Measurements from ENCODE around the gene ABLIM3. TPM values are rescaled to one million over a fixed set of nuclear protein-coding genes. Genes with fewer than 3 reads are reported as not detected.

The ABLIM3 gene
- total RNA-seq, 1 donor from 2014 or later: 8.0 TPM

DNA sequence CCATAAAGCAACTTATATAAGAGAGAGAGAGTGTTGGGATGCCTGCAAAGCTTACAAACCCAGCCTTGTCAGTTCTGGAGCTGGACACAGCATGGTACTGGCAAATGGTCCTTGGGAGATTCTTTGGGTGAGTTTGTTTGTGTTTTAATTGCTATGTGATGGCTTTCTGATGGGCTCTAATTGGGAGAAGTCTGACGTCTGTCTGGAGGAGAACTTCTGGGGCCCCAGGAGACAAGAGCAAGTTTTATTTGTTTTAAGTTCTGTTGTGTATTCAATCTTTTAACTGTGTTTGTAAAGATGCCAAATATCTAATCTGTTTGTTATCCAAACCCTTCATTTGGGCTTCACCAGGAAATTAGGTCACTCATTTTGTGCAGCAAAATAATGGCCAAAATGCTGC is 80.0 kb downstream of the ABLIM3 start:
- TF ChIP-seq, protein P1, sequence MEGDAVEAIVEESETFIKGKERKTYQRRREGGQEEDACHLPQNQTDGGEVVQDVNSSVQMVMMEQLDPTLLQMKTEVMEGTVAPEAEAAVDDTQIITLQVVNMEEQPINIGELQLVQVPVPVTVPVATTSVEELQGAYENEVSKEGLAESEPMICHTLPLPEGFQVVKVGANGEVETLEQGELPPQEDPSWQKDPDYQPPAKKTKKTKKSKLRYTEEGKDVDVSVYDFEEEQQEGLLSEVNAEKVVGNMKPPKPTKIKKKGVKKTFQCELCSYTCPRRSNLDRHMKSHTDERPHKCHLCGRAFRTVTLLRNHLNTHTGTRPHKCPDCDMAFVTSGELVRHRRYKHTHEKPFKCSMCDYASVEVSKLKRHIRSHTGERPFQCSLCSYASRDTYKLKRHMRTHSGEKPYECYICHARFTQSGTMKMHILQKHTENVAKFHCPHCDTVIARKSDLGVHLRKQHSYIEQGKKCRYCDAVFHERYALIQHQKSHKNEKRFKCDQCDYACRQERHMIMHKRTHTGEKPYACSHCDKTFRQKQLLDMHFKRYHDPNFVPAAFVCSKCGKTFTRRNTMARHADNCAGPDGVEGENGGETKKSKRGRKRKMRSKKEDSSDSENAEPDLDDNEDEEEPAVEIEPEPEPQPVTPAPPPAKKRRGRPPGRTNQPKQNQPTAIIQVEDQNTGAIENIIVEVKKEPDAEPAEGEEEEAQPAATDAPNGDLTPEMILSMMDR (conservative IDR thresholded peaks at IDR 0.05): no peak
- H3K27ac Mint-ChIP-seq: no peak overlapping the region
- peaks cover 11% of the 10 kb centered on the region for H3K27me3 Mint-ChIP-seq
- no peaks in the 10 kb centered on the region for H3K36me3 Mint-ChIP-seq
- H3K4me3 Mint-ChIP-seq: no peak overlapping the region
- H3K4me1 Mint-ChIP-seq (ENCODE audit: unreplicated experiment): no peaks in the 10 kb centered on the region
- H3K9me3 Mint-ChIP-seq: no peaks in the 10 kb centered on the region
- no peak for DNase-seq (ENCODE audit: extremely low spot score, unreplicated experiment)

DNA sequence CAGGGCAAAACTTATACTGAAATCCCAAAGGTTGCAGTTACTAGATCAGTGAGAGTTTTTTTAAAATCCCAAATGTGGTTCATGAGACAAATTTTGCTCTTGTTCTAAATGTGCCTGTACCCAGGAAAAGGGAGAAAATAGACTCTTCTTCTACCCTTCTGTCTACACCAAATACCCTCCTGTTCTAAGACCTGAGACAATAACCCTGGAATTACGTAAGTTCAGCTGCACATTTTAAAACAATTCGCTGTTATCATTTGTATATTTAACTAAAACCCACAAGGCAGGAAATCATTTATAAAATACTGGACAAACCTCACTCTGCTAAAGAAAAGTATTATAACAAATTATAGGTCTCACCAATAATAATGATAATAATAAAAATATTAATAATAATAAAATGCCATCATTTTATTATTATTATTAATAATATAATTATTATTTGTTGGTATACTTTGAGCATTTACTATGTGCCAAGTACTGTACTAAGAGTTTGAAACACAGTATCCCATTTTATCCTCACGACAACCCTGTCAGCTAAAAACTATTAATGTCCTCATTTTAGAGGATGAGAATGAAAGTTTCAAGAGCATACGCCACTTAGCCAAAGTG is 80.5 kb downstream of the ABLIM3 start:
- Mint-ChIP-seq H3K4me1 (ENCODE audit: unreplicated experiment) (no peaks in the 10 kb centered on the region), H3K27ac (no peak overlapping the region), H3K36me3 (no peaks in the 10 kb centered on the region), H3K9me3 (no peaks in the 10 kb centered on the region), H3K27me3 (peaks cover 11% of the 10 kb centered on the region), H3K4me3 (no peak overlapping the region)
- no peak for DNase-seq (ENCODE audit: extremely low spot score, unreplicated experiment)
- TF ChIP-seq, protein P1 (conservative IDR thresholded peaks at IDR 0.05): no peak

GRCh38 chr5:149223081-149223848 is 82.0 kb downstream of the ABLIM3 start:
- Mint-ChIP-seq H3K9me3 (no peaks in the 10 kb centered on the region), H3K4me1 (ENCODE audit: unreplicated experiment) (no peaks in the 10 kb centered on the region), H3K36me3 (no peaks in the 10 kb centered on the region), H3K4me3 (no peak overlapping the region), H3K27me3 (peaks cover 4% of the 10 kb centered on the region), H3K27ac (no peak overlapping the region)
- no peak for DNase-seq (ENCODE audit: extremely low spot score, unreplicated experiment)
- TF ChIP-seq, protein P1 (conservative IDR thresholded peaks at IDR 0.05): no peak

DNA sequence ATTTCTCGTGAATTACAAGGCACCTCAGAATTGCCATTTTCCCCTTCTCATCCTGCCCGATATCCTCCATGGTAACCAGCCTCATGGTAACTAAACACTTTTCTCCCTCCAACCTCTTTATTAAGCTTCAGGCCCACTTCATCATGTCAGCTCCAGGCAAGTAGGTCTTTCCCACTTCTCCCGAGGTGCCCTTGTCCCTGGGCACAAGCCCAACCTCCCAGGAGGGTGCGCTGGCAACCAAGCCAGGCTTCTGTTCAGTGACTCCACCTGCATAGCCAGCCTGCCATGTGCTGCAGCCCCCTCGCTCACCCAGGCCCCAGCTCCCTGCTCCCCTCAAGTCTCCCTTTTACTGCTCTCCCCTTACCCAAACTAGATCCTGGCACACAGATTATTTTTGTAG is 83.0 kb downstream of the ABLIM3 start:
- H3K9me3 Mint-ChIP-seq: no peaks in the 10 kb centered on the region
- H3K27ac Mint-ChIP-seq: no peak overlapping the region
- TF ChIP-seq, protein P1 (conservative IDR thresholded peaks at IDR 0.05): no peak
- no peak overlapping the region for H3K4me3 Mint-ChIP-seq
- H3K27me3 Mint-ChIP-seq: peaks cover 8% of the 10 kb centered on the region
- DNase-seq (ENCODE audit: extremely low spot score, unreplicated experiment): no peak
- peaks cover 5% of the 10 kb centered on the region for H3K4me1 Mint-ChIP-seq (ENCODE audit: unreplicated experiment)
- no peaks in the 10 kb centered on the region for H3K36me3 Mint-ChIP-seq

- no peak overlapping the region for H3K4me3 Mint-ChIP-seq
- no peak for DNase-seq (ENCODE audit: extremely low spot score, unreplicated experiment)
- H3K27me3 Mint-ChIP-seq: peaks cover 8% of the 10 kb centered on the region
- no peaks in the 10 kb centered on the region for H3K36me3 Mint-ChIP-seq
- no peak overlapping the region for H3K27ac Mint-ChIP-seq
- TF ChIP-seq, protein P1 (conservative IDR thresholded peaks at IDR 0.05): no peak
- peaks cover 5% of the 10 kb centered on the region for H3K4me1 Mint-ChIP-seq (ENCODE audit: unreplicated experiment)
- H3K9me3 Mint-ChIP-seq: no peaks in the 10 kb centered on the region
These were observed 86.0 kb downstream of the ABLIM3 start for GRCh38 chr5:149227168-149227826.
